Glutamatergic neuron (in vitro differentiated cells): ENCODE measurements around the gene CYP2D6. TPM values are rescaled to one million over a fixed set of nuclear protein-coding genes. Genes with fewer than 3 reads are reported as not detected.

Experiments
- DNase-seq: peaks from one replicate; pipeline ENCODE4 v3.0.0; 2022
- H3K27ac Mint-ChIP-seq: one replicate; pipeline ENCODE4 v1.8.0; 2020; ENCODE audit warnings: mild to moderate bottlenecking, mixed read lengths, inconsistent platforms; ENCODE audit not compliant: unreplicated experiment
- H3K27me3 Mint-ChIP-seq: one replicate; pipeline ENCODE4 v1.8.0; 2020; ENCODE audit warnings: mild to moderate bottlenecking, moderate library complexity, mixed read lengths, inconsistent platforms; ENCODE audit not compliant: unreplicated experiment
- H3K36me3 Mint-ChIP-seq: one replicate; pipeline ENCODE4 v1.8.0; 2020; ENCODE audit warnings: mild to moderate bottlenecking, mixed read lengths, inconsistent platforms; ENCODE audit not compliant: unreplicated experiment
- H3K4me1 Mint-ChIP-seq: one replicate; pipeline ENCODE4 v1.8.0; 2020; ENCODE audit warnings: mild to moderate bottlenecking, low read depth, mixed read lengths, inconsistent platforms; ENCODE audit not compliant: unreplicated experiment
- H3K4me3 Mint-ChIP-seq: one replicate; pipeline ENCODE4 v1.8.0; 2020; ENCODE audit warnings: mild to moderate bottlenecking, mixed read lengths, inconsistent platforms; ENCODE audit not compliant: unreplicated experiment
- H3K9me3 Mint-ChIP-seq: one replicate; pipeline ENCODE4 v1.8.0; 2020; ENCODE audit warnings: mild to moderate bottlenecking, moderate library complexity, mixed read lengths, inconsistent platforms; ENCODE audit not compliant: unreplicated experiment
- total RNA-seq: library from RNA; stranded (reverse); fragmentation: NEBNext Ultra II Directional; extraction: Animal tissue kit (Norgen Biotek cat#: 25700); gene quantifications from one replicate; pipeline ENCODE4 v1.2.1, GENCODE V29; 2021; ENCODE audit not compliant: unreplicated experiment
- TF ChIP-seq, protein P1 (sequence below): fragments of 200-600 bp; sonication (generic); IDR thresholded peaks from one replicate; pipeline ENCODE4 v1.5.0; 2021; ENCODE audit not compliant: partially characterized antibody, unreplicated experiment

The CYP2D6 gene
- total RNA-seq, 1 donor from 2014 or later: 15.9 TPM

DNA sequence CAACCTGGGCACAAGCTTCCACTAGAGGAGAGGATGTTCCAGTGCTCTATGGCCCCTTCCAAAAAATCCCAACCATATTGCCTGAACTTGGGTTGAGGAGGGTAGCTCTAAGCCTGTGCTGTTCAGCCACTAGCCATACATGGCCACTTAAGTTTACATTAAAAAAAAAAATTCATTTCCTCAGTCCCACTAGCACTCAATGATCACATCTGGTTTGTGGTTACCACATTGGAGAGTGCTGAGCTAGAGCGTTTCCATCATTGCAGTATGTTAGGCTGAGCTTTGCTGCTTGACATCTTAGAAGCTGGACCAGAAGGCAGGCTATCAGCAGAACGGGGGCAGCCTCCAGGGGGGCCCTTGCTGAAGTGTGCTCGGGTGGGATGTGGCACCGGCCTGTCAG is 43.5 kb upstream of the CYP2D6 start:
- H3K4me3 Mint-ChIP-seq: no peak overlapping the region
- TF ChIP-seq, protein P1, sequence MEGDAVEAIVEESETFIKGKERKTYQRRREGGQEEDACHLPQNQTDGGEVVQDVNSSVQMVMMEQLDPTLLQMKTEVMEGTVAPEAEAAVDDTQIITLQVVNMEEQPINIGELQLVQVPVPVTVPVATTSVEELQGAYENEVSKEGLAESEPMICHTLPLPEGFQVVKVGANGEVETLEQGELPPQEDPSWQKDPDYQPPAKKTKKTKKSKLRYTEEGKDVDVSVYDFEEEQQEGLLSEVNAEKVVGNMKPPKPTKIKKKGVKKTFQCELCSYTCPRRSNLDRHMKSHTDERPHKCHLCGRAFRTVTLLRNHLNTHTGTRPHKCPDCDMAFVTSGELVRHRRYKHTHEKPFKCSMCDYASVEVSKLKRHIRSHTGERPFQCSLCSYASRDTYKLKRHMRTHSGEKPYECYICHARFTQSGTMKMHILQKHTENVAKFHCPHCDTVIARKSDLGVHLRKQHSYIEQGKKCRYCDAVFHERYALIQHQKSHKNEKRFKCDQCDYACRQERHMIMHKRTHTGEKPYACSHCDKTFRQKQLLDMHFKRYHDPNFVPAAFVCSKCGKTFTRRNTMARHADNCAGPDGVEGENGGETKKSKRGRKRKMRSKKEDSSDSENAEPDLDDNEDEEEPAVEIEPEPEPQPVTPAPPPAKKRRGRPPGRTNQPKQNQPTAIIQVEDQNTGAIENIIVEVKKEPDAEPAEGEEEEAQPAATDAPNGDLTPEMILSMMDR: no peak
- no peak overlapping the region for H3K27ac Mint-ChIP-seq
- peaks cover 50% of the 10 kb centered on the region for H3K4me1 Mint-ChIP-seq
- no peak for DNase-seq
- peaks cover 3% of the 10 kb centered on the region for H3K27me3 Mint-ChIP-seq
- H3K9me3 Mint-ChIP-seq: peaks cover 14% of the 10 kb centered on the region
- H3K36me3 Mint-ChIP-seq: no peaks in the 10 kb centered on the region

DNA sequence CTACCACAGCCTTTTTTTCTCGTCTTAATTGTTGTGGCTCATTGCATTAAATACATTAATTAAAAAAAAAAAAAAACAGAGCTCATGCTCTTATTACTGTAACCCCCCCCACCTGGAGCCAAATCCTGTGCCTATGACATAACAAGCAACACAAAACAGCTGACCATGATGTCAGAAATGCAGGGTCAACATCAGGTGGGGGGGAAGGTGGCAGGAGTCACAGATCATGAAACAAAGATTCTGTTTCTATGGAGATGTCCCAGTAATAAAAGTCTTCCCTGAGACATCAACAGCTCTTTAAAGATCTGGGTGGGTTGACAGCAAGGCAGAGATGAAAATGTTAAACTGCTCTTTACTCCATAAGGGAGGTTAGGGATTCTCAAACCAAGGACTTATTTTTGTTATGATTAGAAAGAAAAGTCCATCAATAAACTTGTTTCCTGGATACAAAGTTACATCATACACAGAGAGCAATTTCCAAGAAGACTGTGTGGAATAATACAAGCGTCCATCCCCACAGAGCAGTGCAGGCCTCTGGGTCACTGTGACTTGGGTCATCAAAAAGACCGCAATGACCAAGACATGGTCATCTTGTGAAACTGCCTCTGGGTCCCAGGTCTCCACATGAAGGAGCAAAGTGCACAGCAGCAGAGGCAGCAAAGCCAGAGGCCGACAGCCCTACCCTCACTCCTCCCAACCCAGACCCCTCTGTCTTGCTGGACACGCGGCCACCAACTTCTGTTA is 42.7 kb upstream of the CYP2D6 start:
- peak overlapping the region; percentile 3 for H3K4me3 Mint-ChIP-seq
- no peak for DNase-seq
- peaks cover 10% of the 10 kb centered on the region for H3K9me3 Mint-ChIP-seq
- TF ChIP-seq, protein P1: no peak
- H3K27ac Mint-ChIP-seq: no peak overlapping the region
- H3K27me3 Mint-ChIP-seq: peaks cover 4% of the 10 kb centered on the region
- H3K4me1 Mint-ChIP-seq: peaks cover 50% of the 10 kb centered on the region
- H3K36me3 Mint-ChIP-seq: no peaks in the 10 kb centered on the region

GRCh38 chr22:42172773-42173172 is 42.2 kb upstream of the CYP2D6 start:
- Mint-ChIP-seq H3K27me3 (peaks cover 4% of the 10 kb centered on the region), H3K36me3 (no peaks in the 10 kb centered on the region), H3K4me1 (peaks cover 46% of the 10 kb centered on the region), H3K4me3 (no peak overlapping the region), H3K27ac (no peak overlapping the region), H3K9me3 (peaks cover 10% of the 10 kb centered on the region)
- TF ChIP-seq, protein P1: no peak
- no peak for DNase-seq

DNA sequence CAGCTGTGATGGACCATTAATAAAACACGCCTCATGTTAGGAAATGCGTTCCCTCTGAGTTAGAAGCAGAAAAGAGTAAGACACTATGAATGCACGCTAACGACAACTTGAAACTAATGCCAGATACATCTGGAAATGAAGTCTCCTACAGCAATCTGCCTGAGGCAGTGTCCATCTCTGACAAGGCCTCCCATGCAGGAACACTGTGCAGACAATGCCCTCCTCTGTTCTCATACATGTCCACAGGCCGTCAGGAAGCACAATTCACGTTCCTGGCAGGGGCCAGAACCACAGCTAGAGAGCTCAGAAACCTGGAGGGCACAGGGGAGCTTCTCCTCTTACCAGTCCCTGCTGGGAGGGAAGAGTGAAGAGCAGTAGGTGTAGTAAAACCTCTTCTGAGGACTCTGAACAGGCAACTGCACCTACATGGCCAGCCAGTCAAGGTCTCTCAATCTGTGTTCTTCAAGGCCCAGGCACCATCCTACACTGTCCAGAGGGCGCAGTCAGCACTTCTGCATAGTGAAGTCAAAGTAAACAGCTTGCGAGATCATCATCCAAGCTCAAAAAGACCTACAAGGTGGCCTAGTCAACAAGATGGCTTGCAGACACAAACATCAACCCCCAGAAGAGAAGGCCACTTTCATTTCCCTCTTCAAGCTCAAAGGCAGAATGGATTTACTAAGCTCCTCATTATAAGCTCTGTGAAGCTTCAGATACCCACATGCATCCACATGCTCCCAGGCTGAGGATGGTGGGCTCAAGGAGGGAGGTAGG is 41.5 kb upstream of the CYP2D6 start:
- H3K9me3 Mint-ChIP-seq: peaks cover 10% of the 10 kb centered on the region
- H3K27ac Mint-ChIP-seq: no peak overlapping the region
- TF ChIP-seq, protein P1: no peak
- no peak for DNase-seq
- peaks cover 4% of the 10 kb centered on the region for H3K27me3 Mint-ChIP-seq
- H3K4me1 Mint-ChIP-seq: peaks cover 44% of the 10 kb centered on the region
- peak overlapping the region; percentile 59 for H3K4me3 Mint-ChIP-seq
- H3K36me3 Mint-ChIP-seq: no peaks in the 10 kb centered on the region

DNA sequence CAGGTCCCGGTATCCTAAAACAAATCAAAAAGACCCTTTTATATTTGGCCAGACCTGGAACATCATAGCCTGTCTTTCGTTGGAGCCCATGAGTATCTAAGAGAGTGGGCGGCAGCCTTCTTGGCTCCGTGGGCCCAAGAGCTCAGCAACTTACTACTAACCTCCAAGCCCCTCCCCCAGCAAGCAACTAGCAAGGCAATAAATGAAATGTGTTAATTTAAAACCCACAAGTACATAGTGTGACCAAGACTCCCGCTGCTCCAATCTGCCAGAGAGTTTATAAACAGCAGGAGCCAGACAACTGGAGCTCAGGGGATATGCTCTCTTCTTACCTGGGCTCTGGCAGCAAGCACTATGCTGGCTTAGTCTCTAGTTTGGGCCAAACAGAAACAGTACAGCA is 40.8 kb upstream of the CYP2D6 start:
- no peaks in the 10 kb centered on the region for H3K36me3 Mint-ChIP-seq
- TF ChIP-seq, protein P1: no peak
- H3K4me1 Mint-ChIP-seq: peaks cover 42% of the 10 kb centered on the region
- H3K27me3 Mint-ChIP-seq: peaks cover 4% of the 10 kb centered on the region
- peaks cover 10% of the 10 kb centered on the region for H3K9me3 Mint-ChIP-seq
- DNase-seq: no peak
- H3K4me3 Mint-ChIP-seq: peak overlapping the region; percentile 59
- no peak overlapping the region for H3K27ac Mint-ChIP-seq
